HepG2 (cell line): ENCODE data around the gene RNU2-63P. TPM values are rescaled to one million over a fixed set of nuclear protein-coding genes. Genes with fewer than 3 reads are reported as not detected.

ENCODE experiments used
- AGO2 ChIP-seq: fragments of 200-400 bp; formaldehyde crosslinking; optimal IDR thresholded peaks from 2 replicates; pipeline ENCODE3; 2017; ENCODE audit warnings: mild to moderate bottlenecking, low read depth, low read length, moderate library complexity
- ATF5 ChIP-seq: sonication (generic); formaldehyde crosslinking; IDR thresholded peaks from 2 replicates; pipeline ENCODE4 v1.4.0; 2020; ENCODE audit warnings: mild to moderate bottlenecking, low read depth, missing genetic modification reagents
- BCL6 ChIP-seq: IDR thresholded peaks from 2 replicates; pipeline ENCODE4 v1.6.1; 2016; ENCODE audit warnings: missing genetic modification reagents, missing compliant biosample characterization
- FOXK1 ChIP-seq: sonication (generic); formaldehyde crosslinking; IDR thresholded peaks from 2 replicates; pipeline ENCODE4 v1.4.0; 2020; ENCODE audit warnings: low read depth, missing genetic modification reagents, borderline replicate concordance
- FOXO4 ChIP-seq: sonication (generic); formaldehyde crosslinking; conservative IDR thresholded peaks from 2 replicates; pipeline ENCODE4 v1.8.1; 2023; ENCODE audit warnings: missing genetic modification reagents
- HDAC2 ChIP-seq: sonication (generic); formaldehyde crosslinking; IDR thresholded peaks from 2 replicates; pipeline ENCODE4 v1.4.0; 2020; ENCODE audit warnings: missing genetic modification reagents
- IKZF5 ChIP-seq: IDR thresholded peaks from 2 replicates; pipeline ENCODE4 v1.6.1; 2018; ENCODE audit warnings: missing genetic modification reagents, mild to moderate bottlenecking, missing compliant biosample characterization
- KDM4B ChIP-seq: sonication (generic); formaldehyde crosslinking; IDR thresholded peaks from 2 replicates; pipeline ENCODE4 v1.4.0; 2020; ENCODE audit warnings: missing genetic modification reagents
- NFIC ChIP-seq: IDR thresholded peaks from 2 replicates; pipeline ENCODE4 v1.6.1; 2012; ENCODE audit warnings: mild to moderate bottlenecking, low read length, inconsistent platforms
- REST ChIP-seq, 2 experiments: IDR thresholded peaks; 2 replicates each; pipeline ENCODE4 v1.6.1; 2011 to 2012; ENCODE audit warnings: low read length in 2 of 2, borderline replicate concordance in 1 of 2, low read depth in 1 of 2, mild to moderate bottlenecking in 1 of 2, moderate library complexity in 1 of 2
- SALL2 ChIP-seq: sonication (generic); formaldehyde crosslinking; IDR thresholded peaks from 2 replicates; pipeline ENCODE4 v1.8.1; 2023; ENCODE audit warnings: mild to moderate bottlenecking, missing genetic modification reagents, inconsistent platforms
- SOX5 ChIP-seq: IDR thresholded peaks from 2 replicates; pipeline ENCODE4 v1.6.1; 2016; ENCODE audit warnings: borderline replicate concordance
- SOX6 ChIP-seq, 2 experiments: fragments of 450-650 bp in 1 of 2; sonication (generic) in 1 of 2; formaldehyde crosslinking in 1 of 2; IDR thresholded peaks; 2 replicates each; pipeline versions ENCODE4 v1.4.0 to v1.6.1; 2017 to 2020; ENCODE audit warnings: antibody characterized with exemption in 1 of 2, mild to moderate bottlenecking in 1 of 2, missing genetic modification reagents in 1 of 2
- TCF7L2 ChIP-seq: IDR thresholded peaks from 2 replicates; pipeline ENCODE4 v1.6.1; 2011; ENCODE audit warnings: mild to moderate bottlenecking, low read depth, low read length, moderate library complexity
- TP53 ChIP-seq: sonication (generic); formaldehyde crosslinking; conservative IDR thresholded peaks from 2 replicates; pipeline ENCODE4 v1.4.0; 2020; ENCODE audit warnings: missing genetic modification reagents
- ZC3H13 ChIP-seq: sonication (generic); formaldehyde crosslinking; IDR thresholded peaks from 2 replicates; pipeline ENCODE4 v1.8.1; 2023; ENCODE audit warnings: mild to moderate bottlenecking, missing genetic modification reagents, moderate library complexity
- ZNF329 ChIP-seq: sonication (generic); formaldehyde crosslinking; IDR thresholded peaks from 2 replicates; pipeline ENCODE4 v1.9.0; 2021; ENCODE audit warnings: low read depth, mild to moderate bottlenecking, missing genetic modification reagents
- ZNF33A ChIP-seq: sonication (generic); formaldehyde crosslinking; IDR thresholded peaks from 2 replicates; pipeline ENCODE4 v1.5.1; 2020; ENCODE audit warnings: missing genetic modification reagents, mild to moderate bottlenecking, moderate library complexity, borderline replicate concordance
- ZNF543 ChIP-seq: sonication (generic); formaldehyde crosslinking; IDR thresholded peaks from 2 replicates; pipeline ENCODE4 v1.4.0; 2020; ENCODE audit warnings: mild to moderate bottlenecking, missing genetic modification reagents
- ZNF580 ChIP-seq: IDR thresholded peaks from 2 replicates; pipeline ENCODE4 v1.6.1; 2016; ENCODE audit warnings: low read depth, borderline replicate concordance
- polyA plus RNA-seq, 8 experiments: library from polyadenylated mRNA; depleted of rRNA in 3 of 8; stranded (reverse) in 7 of 8; unstranded in 1 of 8; fragments of >200 nt; fragmentation: Illumina TruSeq in 4 of 8; extraction: Trizol in 4 of 8; gene quantifications; 2 replicates each; pipeline versions ENCODE4 v1.2.1 to v1.2.3, GENCODE V29; 2011 to 2016; ENCODE audit warnings: low read depth in 4 of 8, missing spikeins in 1 of 8, mixed read lengths in 1 of 8; ENCODE audit not compliant: insufficient read depth in 1 of 8
- total RNA-seq, 5 experiments: library from RNA; depleted of rRNA; stranded (reverse); fragments of >200 nt; fragmentation: Illumina TruSeq; extraction: Trizol; gene quantifications; 2 replicates each; pipeline ENCODE4 v1.2.3, GENCODE V29; 2016; ENCODE audit warnings: low read depth in 1 of 5

RNU2-63P gene
- total and polyA plus RNA-seq, 2 of the 13 experiments (the other 11 are each of a cell fraction or from before 2014, with no cell fraction given): 6.8 TPM; not detected in 1

- TF ChIP-seq REST (IDR thresholded peaks at IDR 0.05; ENCODE audit: borderline replicate concordance in 1 of 2, low read depth in 1 of 2, low read length in 2 of 2): peak in 1 of 2 experiments; percentile 72; a peak in 2 of 4 replicates
- TF ChIP-seq ZNF543 (CRISPR knock-in tag): peak; percentile 89
- peak; percentile 55 for TF ChIP-seq SOX5 (CRISPR knock-in tag)
- peak; percentile 70 for TF ChIP-seq IKZF5
- peak; percentile 71 for TF ChIP-seq HDAC2 (CRISPR knock-in tag)
- TF ChIP-seq FOXK1 (CRISPR knock-in tag): peak; percentile 61; the same call in 1 of the 2 replicates
- peak; percentile 58; the same call in 1 of the 2 replicates for TF ChIP-seq ZC3H13
- TF ChIP-seq ZNF329 (CRISPR knock-in tag): 0 out of 2 replicates have a peak, but pooled peaks have one; percentile 48
- TF ChIP-seq ATF5 (CRISPR knock-in tag): no peak
- no peak; the same call in 1 of the 2 replicates for TF ChIP-seq KDM4B (CRISPR knock-in tag)
- peak; percentile 98 for TF ChIP-seq NFIC
- peak; percentile 67; the same call in 1 of the 2 replicates for TF ChIP-seq ZNF33A (CRISPR knock-in tag)
- peak; percentile 69; the same call in 1 of the 2 replicates for TF ChIP-seq ZNF580
- peak; percentile 70 for TF ChIP-seq BCL6 (CRISPR knock-in tag)
- peak; percentile 22; the same call in 1 of the 2 replicates for TF ChIP-seq SALL2 (CRISPR knock-in tag)
- TF ChIP-seq SOX6 (IDR thresholded peaks at IDR 0.05): no peak
- TF ChIP-seq SOX6 (CRISPR knock-in tag; IDR thresholded peaks at IDR 0.05): peak; percentile 42; the same call in 1 of the 2 replicates
- TF ChIP-seq TP53 (CRISPR knock-in tag): peak; percentile 49; the same call in 1 of the 2 replicates
- no peak for TF ChIP-seq AGO2
- TF ChIP-seq TCF7L2: no peak
- TF ChIP-seq FOXO4 (CRISPR knock-in tag): 0 out of 2 replicates have a peak, but pooled peaks have one; percentile 63
Measured at GRCh38 chr2:88016086-88016959, at the start of gene RNU2-63P (continued).
